Brain microvascular endothelial cell (primary cell): ENCODE measurements around the gene CCKAR.
A peak's percentile ranks its signal among the peaks of the same experiment; 100 is the strongest.

ENCODE experiments used
- DNase-seq: peaks from one replicate; pipeline ENCODE4 v3.0.0-alpha.2; 2020
- H3K27ac ChIP-seq: fragments of 250-450 bp; sonication (Bioruptor Pico); 2 replicates; pipeline ENCODE4 v1.5.1; 2020; ENCODE audit warnings: mild to moderate bottlenecking, moderate library complexity
- H3K27me3 ChIP-seq: fragments of 250-450 bp; sonication (Bioruptor Pico); replicated peaks from 2 replicates; pipeline ENCODE4 v1.5.1; 2020; ENCODE audit warnings: mild to moderate bottlenecking
- H3K36me3 ChIP-seq: fragments of 250-450 bp; sonication (Bioruptor Pico); replicated peaks from 2 replicates; pipeline ENCODE4 v1.5.1; 2020; ENCODE audit warnings: mild to moderate bottlenecking
- H3K4me3 ChIP-seq: 2 replicates; pipeline ENCODE4 v1.5.1; 2011; ENCODE audit warnings: low read depth, mild to moderate bottlenecking, control low read depth, low read length, moderate library complexity
- CTCF ChIP-seq: IDR thresholded peaks from 2 replicates; pipeline ENCODE4 v1.5.1; 2011; ENCODE audit warnings: low read depth, mild to moderate bottlenecking, moderate library complexity, low read length, control low read depth, inconsistent platforms; ENCODE audit errors: missing control alignments
- in situ Hi-C: cut with HindIII; loops from 2 replicates; pipeline ENCODE4 v1.10.0; 2017; ENCODE audit warnings: low sequenced_read_pairs, low pct_ligation_motif_present

The CCKAR gene

GRCh38 chr4:26462874-26463273, 27.4 kb downstream of the CCKAR start:
- H3K4me3 ChIP-seq: no peak overlapping the region
- in situ Hi-C loops: loop anchor here (25.0 kb wide), 1 partner anchor 249 kb away; no protein-coding TSS in a partner anchor
- H3K36me3 ChIP-seq: no peaks in the 10 kb centered on the region
- no peak for DNase-seq
- H3K27me3 ChIP-seq: no peaks in the 10 kb centered on the region
- TF ChIP-seq CTCF: no peak
- H3K27ac ChIP-seq: no peak overlapping the region

GRCh38 chr4:26459756-26460530, 30.3 kb downstream of the CCKAR start:
- in situ Hi-C loops: loop anchor here (25.0 kb wide), 1 partner anchor 252 kb away; no protein-coding TSS in a partner anchor
- Histone ChIP-seq H3K4me3 (no peak overlapping the region), H3K36me3 (no peaks in the 10 kb centered on the region), H3K27ac (no peak overlapping the region), H3K27me3 (no peaks in the 10 kb centered on the region)
- no peak for TF ChIP-seq CTCF
- no peak for DNase-seq

- Histone ChIP-seq H3K4me3 (no peak overlapping the region), H3K27ac (no peak overlapping the region), H3K36me3 (no peaks in the 10 kb centered on the region), H3K27me3 (no peaks in the 10 kb centered on the region)
- in situ Hi-C loops: loop anchor here (25.0 kb wide), 1 partner anchor 253 kb away; no protein-coding TSS in a partner anchor
- DNase-seq: no peak
- peak; percentile 64 for TF ChIP-seq CTCF
These were observed 31.1 kb downstream of the CCKAR start for GRCh38 chr4:26459054-26459755.

GRCh38 chr4:26458157-26458561, 32.1 kb downstream of the CCKAR start:
- DNase-seq: peak; percentile 51
- in situ Hi-C loops: loop anchor here (25.0 kb wide), 1 partner anchor 254 kb away; no protein-coding TSS in a partner anchor
- H3K4me3 ChIP-seq: no peak overlapping the region

GRCh38 chr4:26457412-26457811, 32.9 kb downstream of the CCKAR start:
- DNase-seq: no peak
- no peak overlapping the region for H3K27ac ChIP-seq
- no peaks in the 10 kb centered on the region for H3K27me3 ChIP-seq
- H3K36me3 ChIP-seq: no peaks in the 10 kb centered on the region
- in situ Hi-C loops: loop anchor here (25.0 kb wide), 1 partner anchor 255 kb away; no protein-coding TSS in a partner anchor
- H3K4me3 ChIP-seq: no peak overlapping the region
- no peak for TF ChIP-seq CTCF

More at GRCh38 chr4:26458157-26458561, 32.1 kb downstream of the CCKAR start:
- TF ChIP-seq CTCF: peak; percentile 34
- H3K36me3 ChIP-seq: no peaks in the 10 kb centered on the region
- H3K27ac ChIP-seq: no peak overlapping the region
- no peaks in the 10 kb centered on the region for H3K27me3 ChIP-seq
